Pericardium fibroblast (primary cell): ENCODE measurements around the gene INTS4. TPM values are rescaled to one million over a fixed set of nuclear protein-coding genes. Genes with fewer than 3 reads are reported as not detected.

Experiments used
- total RNA-seq: library from RNA; depleted of rRNA; stranded (reverse); fragments of >200 nt; gene quantifications from 2 replicates; pipeline ENCODE4 v1.2.3, GENCODE V29; 2015

INTS4 gene
- 15.1 and 16.5 TPM in 2 replicates for total RNA-seq

GRCh38 chr11:77994434-77995362 is at the start of gene INTS4:
Gene INTS4, minus strand, starts transcription at chr11:77994668. Its CDS starts 25 bp downstream, at chr11:77994643.

GRCh38 chr11:78022397-78023396 is 28.2 kb upstream of the INTS4 start, which contains the start of gene KCTD14:
Gene KCTD14, minus strand, starts transcription at chr11:78023276. Its CDS starts 27 bp downstream, at chr11:78023249.

Other genes with a start within 250 kb of the INTS4 start
- 23.5 and 28.4 TPM in 2 replicates for gene RSF1, start 173.9 kb downstream of the INTS4 start, total RNA-seq
- 32.5 and 74.8 TPM in 2 replicates for gene AAMDC, start 173.5 kb downstream of the INTS4 start, total RNA-seq
- gene KCTD14, start 28.6 kb upstream of the INTS4 start, total RNA-seq: 0.26 and 2.6 TPM in 2 replicates
- gene THRSP, start 69.2 kb upstream of the INTS4 start, total RNA-seq: not detected in 2 replicates
- 84.8 and 120 TPM in 2 replicates for gene NDUFC2, start 85.2 kb upstream of the INTS4 start, total RNA-seq
- gene ALG8, start 145.0 kb upstream of the INTS4 start, total RNA-seq: 24.8 and 26.5 TPM in 2 replicates
- 10.6 and 15.2 TPM in 2 replicates for gene KCTD21, start 194.0 kb upstream of the INTS4 start, total RNA-seq
- 7.1 and 8.5 TPM in 2 replicates for gene USP35, start 194.3 kb upstream of the INTS4 start, total RNA-seq